WI38 (cell line): ENCODE results near the gene KMT2E.

ENCODE experiments used
- H3K4me3 ChIP-seq: 2 replicates; pipeline ENCODE4 v1.5.1; 2011; ENCODE audit warnings: low read depth, mild to moderate bottlenecking, control low read depth, low read length
- CTCF ChIP-seq: IDR thresholded peaks from 2 replicates; pipeline ENCODE4 v1.5.1; 2012; ENCODE audit warnings: low read depth, mild to moderate bottlenecking, control low read depth, low read length

KMT2E gene

GRCh38 chr7:105013816-105014692 lies at the start of gene KMT2E:
KMT2E (plus strand) TSS chr7:105014205; CDS start chr7:105040953, 26,748 bp downstream.
- no peak; the same call in 1 of the 2 replicates for TF ChIP-seq CTCF

GRCh38 chr7:104964626-104965236 lies 49.3 kb upstream of the KMT2E start:
- no peak for TF ChIP-seq CTCF
- H3K4me3 ChIP-seq = no peak overlapping the region

More at GRCh38 chr7:105013816-105014692, at the start of gene KMT2E:
- peak within 1 kb of the TSS; percentile 95 for H3K4me3 ChIP-seq

GRCh38 chr7:104966022-104966421 lies 48.0 kb upstream of the KMT2E start:
- TF ChIP-seq CTCF = no peak
- H3K4me3 ChIP-seq = no peak overlapping the region

- no peak overlapping the region for H3K4me3 ChIP-seq
- no peak for TF ChIP-seq CTCF
Observed at GRCh38 chr7:104967088-104967487, 46.9 kb upstream of the KMT2E start.

GRCh38 chr7:104967595-104967994 lies 46.4 kb upstream of the KMT2E start:
- no peak for TF ChIP-seq CTCF
- no peak overlapping the region for H3K4me3 ChIP-seq

GRCh38 chr7:104968648-104969047 lies 45.4 kb upstream of the KMT2E start:
- TF ChIP-seq CTCF = no peak
- no peak overlapping the region for H3K4me3 ChIP-seq

- no peak for TF ChIP-seq CTCF
- no peak overlapping the region for H3K4me3 ChIP-seq
Observed at GRCh38 chr7:104969183-104969582, 44.8 kb upstream of the KMT2E start.
